ENCODE results near the gene CEBPZ.
A peak's percentile ranks its signal among the peaks of the same experiment; 100 is the strongest.

Gene CEBPZ

DNA sequence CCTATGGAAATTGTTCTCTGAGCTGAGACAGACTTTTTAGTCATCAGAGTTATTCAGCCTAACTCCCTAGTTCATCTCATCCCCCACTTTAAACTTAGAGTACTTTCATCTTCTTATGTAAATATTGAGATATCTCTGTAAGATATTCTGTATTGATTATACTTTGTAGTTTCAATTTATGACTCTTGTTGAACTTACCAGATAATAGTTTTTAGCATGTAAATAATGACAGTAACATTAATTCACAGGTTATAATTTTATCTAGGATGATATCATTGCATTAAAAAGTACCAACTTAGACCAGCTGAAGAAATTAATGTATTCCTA, 59.8 kb downstream of the CEBPZ start:
- Histone ChIP-seq H3K79me2 (ENCODE audit: insufficient read depth, low read depth) (no peaks in the 10 kb centered on the region), H2AFZ (ENCODE audit: low read depth) (no peak overlapping the region), H3K4me2 (no peak overlapping the region), H3K27me3 (ENCODE audit: insufficient read depth, low read depth) (no peaks in the 10 kb centered on the region), H3K27ac (no peak overlapping the region), H3K4me1 (ENCODE audit: low read depth, poor library complexity, severe bottlenecking) (peaks cover 4% of the 10 kb centered on the region), H4K20me1 (ENCODE audit: insufficient read depth) (no peaks in the 10 kb centered on the region), H3K4me3 (IDR thresholded peaks at IDR 0.05; ENCODE audit: insufficient read depth, low read depth, low read length) (no peak overlapping the region), H3K9ac (no peak overlapping the region), H3K36me3 (ENCODE audit: insufficient read depth) (no peaks in the 10 kb centered on the region)
- TF ChIP-seq, protein P1, sequence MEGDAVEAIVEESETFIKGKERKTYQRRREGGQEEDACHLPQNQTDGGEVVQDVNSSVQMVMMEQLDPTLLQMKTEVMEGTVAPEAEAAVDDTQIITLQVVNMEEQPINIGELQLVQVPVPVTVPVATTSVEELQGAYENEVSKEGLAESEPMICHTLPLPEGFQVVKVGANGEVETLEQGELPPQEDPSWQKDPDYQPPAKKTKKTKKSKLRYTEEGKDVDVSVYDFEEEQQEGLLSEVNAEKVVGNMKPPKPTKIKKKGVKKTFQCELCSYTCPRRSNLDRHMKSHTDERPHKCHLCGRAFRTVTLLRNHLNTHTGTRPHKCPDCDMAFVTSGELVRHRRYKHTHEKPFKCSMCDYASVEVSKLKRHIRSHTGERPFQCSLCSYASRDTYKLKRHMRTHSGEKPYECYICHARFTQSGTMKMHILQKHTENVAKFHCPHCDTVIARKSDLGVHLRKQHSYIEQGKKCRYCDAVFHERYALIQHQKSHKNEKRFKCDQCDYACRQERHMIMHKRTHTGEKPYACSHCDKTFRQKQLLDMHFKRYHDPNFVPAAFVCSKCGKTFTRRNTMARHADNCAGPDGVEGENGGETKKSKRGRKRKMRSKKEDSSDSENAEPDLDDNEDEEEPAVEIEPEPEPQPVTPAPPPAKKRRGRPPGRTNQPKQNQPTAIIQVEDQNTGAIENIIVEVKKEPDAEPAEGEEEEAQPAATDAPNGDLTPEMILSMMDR (conservative IDR thresholded peaks at IDR 0.05; ENCODE audit: low read depth, low read length), result no peak

DNA sequence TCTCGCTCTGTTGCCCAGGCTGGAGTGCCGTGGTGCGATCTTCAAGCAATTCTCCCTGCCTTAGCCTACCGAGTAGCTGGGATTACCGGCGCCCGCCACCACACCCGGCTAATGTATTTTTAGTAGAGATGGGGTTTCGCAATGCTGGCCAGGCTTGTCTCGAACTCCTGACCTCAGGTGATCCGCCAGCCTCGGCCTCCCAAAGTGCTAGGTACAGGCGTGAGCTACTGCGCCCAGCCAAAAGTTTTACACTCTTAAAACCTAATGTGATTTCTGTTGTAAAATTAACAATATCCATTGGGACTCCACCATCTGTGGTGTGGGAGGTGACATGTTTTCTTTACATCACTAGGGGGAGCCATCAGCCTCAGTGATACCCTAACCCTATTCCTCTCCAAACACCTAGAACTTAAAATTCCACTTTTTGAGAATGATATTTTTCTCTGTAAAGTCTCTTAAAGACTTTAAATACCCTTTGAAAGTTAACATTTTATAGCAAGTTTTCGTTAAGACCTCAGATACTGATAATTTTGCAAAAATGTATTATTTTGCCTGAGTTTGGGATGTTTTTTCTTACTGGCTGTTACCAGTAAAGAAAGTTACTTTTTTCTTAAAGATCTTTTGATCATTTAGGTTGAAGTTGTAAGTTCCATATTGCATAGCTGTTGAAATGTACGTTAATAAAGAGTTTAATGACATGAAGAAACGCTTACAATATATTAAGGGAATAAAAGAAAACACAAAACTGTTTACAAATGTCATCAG, 63.0 kb downstream of the CEBPZ start:
- Histone ChIP-seq H3K36me3 (ENCODE audit: insufficient read depth) (no peaks in the 10 kb centered on the region), H3K4me3 (IDR thresholded peaks at IDR 0.05; ENCODE audit: insufficient read depth, low read depth, low read length) (no peak overlapping the region), H4K20me1 (ENCODE audit: insufficient read depth) (no peaks in the 10 kb centered on the region), H3K27me3 (ENCODE audit: insufficient read depth, low read depth) (no peaks in the 10 kb centered on the region), H3K9ac (no peak overlapping the region), H2AFZ (ENCODE audit: low read depth) (peak overlapping the region; percentile 13; the same call in 1 of the 2 replicates), H3K27ac (no peak overlapping the region), H3K4me1 (ENCODE audit: low read depth, poor library complexity, severe bottlenecking) (peaks cover 4% of the 10 kb centered on the region), H3K4me2 (no peak overlapping the region), H3K79me2 (ENCODE audit: insufficient read depth, low read depth) (no peaks in the 10 kb centered on the region)
- TF ChIP-seq, protein P1 (conservative IDR thresholded peaks at IDR 0.05; ENCODE audit: low read depth, low read length), result peak; percentile 96

DNA sequence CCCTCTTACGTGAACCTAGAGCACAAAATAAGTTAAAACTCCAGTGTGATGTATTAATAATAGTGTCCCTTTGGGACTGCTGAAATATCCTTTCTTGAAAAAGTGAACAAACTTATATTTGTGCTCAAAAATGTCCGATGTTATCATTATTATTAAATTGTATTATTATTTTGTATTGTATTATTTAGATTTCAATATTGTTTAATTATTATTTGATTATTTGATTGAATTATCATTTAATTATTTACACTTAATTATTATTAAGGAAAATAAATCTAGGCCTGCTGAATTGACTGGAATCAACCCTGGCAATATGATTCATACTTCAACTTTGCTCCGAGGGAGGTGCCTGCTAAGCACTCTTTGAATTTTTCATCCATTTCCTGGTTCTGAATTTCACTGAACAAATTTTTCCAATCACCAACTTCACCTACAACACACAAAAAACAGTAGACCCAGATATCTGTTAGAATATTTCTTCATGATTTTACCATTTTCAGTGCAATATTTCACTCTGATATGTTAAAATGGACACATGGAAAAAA, 63.7 kb downstream of the CEBPZ start:
- H3K4me1 ChIP-seq (ENCODE audit: low read depth, poor library complexity, severe bottlenecking), result peaks cover 4% of the 10 kb centered on the region
- no peaks in the 10 kb centered on the region for H4K20me1 ChIP-seq (ENCODE audit: insufficient read depth)
- no peak overlapping the region for H3K4me3 ChIP-seq (IDR thresholded peaks at IDR 0.05; ENCODE audit: insufficient read depth, low read depth, low read length)
- no peak overlapping the region for H3K9ac ChIP-seq
- H3K79me2 ChIP-seq (ENCODE audit: insufficient read depth, low read depth), result no peaks in the 10 kb centered on the region
- no peaks in the 10 kb centered on the region for H3K36me3 ChIP-seq (ENCODE audit: insufficient read depth)
- H3K27me3 ChIP-seq (ENCODE audit: insufficient read depth, low read depth), result no peaks in the 10 kb centered on the region
- H2AFZ ChIP-seq (ENCODE audit: low read depth), result peak overlapping the region; percentile 13; the same call in 1 of the 2 replicates
- TF ChIP-seq, protein P1 (conservative IDR thresholded peaks at IDR 0.05; ENCODE audit: low read depth, low read length), result no peak
- H3K27ac ChIP-seq, result no peak overlapping the region
- no peak overlapping the region for H3K4me2 ChIP-seq

DNA sequence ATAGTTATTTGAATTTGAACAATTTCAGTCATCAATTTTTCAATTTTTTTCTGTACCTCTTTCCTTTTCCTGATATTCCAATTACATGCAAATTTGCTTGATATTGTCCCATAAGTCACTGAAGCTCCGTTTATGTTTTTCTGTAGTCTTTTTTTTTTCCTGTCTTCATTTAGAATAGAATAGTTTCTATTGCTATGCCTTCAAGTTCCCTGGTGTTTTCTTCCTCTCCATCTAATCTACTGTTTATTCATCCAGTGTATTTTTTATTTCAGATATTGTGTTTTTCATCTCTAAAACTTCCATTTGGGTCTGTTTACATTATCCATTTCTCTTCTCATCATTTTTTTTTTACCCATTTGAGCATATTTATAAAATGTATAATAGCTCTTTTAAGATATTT, 66.6 kb downstream of the CEBPZ start:
- Histone ChIP-seq H2AFZ (ENCODE audit: low read depth) (no peak overlapping the region), H3K36me3 (ENCODE audit: insufficient read depth) (no peaks in the 10 kb centered on the region), H3K4me3 (IDR thresholded peaks at IDR 0.05; ENCODE audit: insufficient read depth, low read depth, low read length) (no peak overlapping the region), H3K27me3 (ENCODE audit: insufficient read depth, low read depth) (no peaks in the 10 kb centered on the region), H3K27ac (no peak overlapping the region), H3K9ac (no peak overlapping the region), H3K4me1 (ENCODE audit: low read depth, poor library complexity, severe bottlenecking) (peaks cover 4% of the 10 kb centered on the region), H3K79me2 (ENCODE audit: insufficient read depth, low read depth) (no peaks in the 10 kb centered on the region), H3K4me2 (no peak overlapping the region), H4K20me1 (ENCODE audit: insufficient read depth) (no peaks in the 10 kb centered on the region)
- TF ChIP-seq, protein P1 (conservative IDR thresholded peaks at IDR 0.05; ENCODE audit: low read depth, low read length), result no peak
